ENCODE results near the gene ACP7. TPM values are rescaled to one million over a fixed set of nuclear protein-coding genes. Genes with fewer than 3 reads are reported as not detected.

The ACP7 gene
- total and polyA plus RNA-seq, 2 donors (not counting 3 experiments of a cell fraction or from before 2014, with no cell fraction given) = 0.04 to 0.49 TPM

DNA sequence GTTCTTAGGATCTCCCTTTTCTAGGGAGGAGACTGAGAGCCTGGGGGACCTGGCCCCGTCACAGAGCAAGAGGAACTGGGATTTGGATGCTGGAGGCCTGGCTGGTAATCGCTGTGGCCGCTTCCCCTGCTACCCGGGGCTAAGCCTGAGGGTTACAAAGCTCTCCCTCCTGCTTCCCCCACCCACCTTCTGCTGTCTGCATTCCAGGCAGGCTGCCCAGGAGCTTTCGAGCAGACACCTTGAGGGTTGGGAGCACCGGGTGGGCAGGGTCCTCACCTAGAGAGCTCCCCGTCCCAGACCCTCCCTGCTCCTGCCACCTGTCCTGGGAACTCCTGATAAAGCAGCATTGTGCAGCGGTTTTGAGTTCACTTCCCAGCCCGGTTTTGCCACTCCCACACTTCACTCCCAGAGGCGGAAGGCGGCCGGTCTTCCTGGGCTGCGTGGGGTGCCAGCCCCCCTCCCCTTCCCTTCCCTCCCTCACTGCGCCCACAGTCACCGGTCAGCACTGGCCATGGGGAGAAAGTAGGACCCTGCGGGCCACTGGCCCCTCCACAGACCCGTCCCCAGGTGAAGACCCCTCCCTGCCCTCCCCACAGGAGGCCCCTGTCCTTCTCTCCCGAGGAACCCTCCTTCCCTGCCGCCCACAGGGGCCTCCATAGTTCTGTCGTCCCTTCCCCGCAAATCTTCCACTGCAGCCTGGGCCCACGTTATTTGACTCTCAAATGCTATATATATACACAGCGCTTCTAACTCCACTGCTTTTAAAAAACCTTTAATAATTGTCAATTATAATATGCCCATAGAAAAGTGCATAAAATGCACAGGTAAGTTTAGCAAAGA lies 49.5 kb downstream of the ACP7 start:
- Histone ChIP-seq H3K27ac (ENCODE audit: insufficient read depth, low read depth, low read length) (no peak overlapping the region), H2AFZ (ENCODE audit: low read depth, low read length) (no peak overlapping the region), H3K4me1 (ENCODE audit: control insufficient read depth, extremely low read depth, insufficient read depth, low read length) (peaks cover 24% of the 10 kb centered on the region), H3K9me1 (replicated peaks; ENCODE audit: control insufficient read depth, extremely low read depth, insufficient read depth, low read length) (no peaks in the 10 kb centered on the region), H3K9ac (replicated peaks; ENCODE audit: extremely low read depth, insufficient read depth, low read length) (no peak overlapping the region), H3K79me2 (ENCODE audit: control insufficient read depth, insufficient read depth, low read length) (peaks cover 87% of the 10 kb centered on the region), H3K4me3 (replicated peaks in 1 of 3; ENCODE audit: insufficient read depth in 1 of 3, low read depth in 1 of 3, low read length in 3 of 3) (no peak overlapping the region), H3K4me2 (ENCODE audit: insufficient read depth, low read length) (no peak overlapping the region), H3K27me3 (ENCODE audit: control insufficient read depth in 2 of 2, insufficient read depth in 2 of 2, low read length in 2 of 2) (no peaks in the 10 kb centered on the region), H3K36me3 (ENCODE audit: control insufficient read depth in 2 of 2, extremely low read depth in 1 of 2, insufficient read depth in 2 of 2, low read length in 2 of 2) (no peaks in the 10 kb centered on the region), H4K20me1 (replicated peaks; ENCODE audit: control insufficient read depth, extremely low read depth, insufficient read depth, low read length) (no peaks in the 10 kb centered on the region), H3K9me3 (replicated peaks; ENCODE audit: control insufficient read depth, insufficient read depth, low read length) (no peaks in the 10 kb centered on the region)
- FAIRE-seq (no peak), DNase-seq (ENCODE audit: low read depth, low spot score) (no peak)
- POLR2A ChIA-PET = no interaction called here
- TF ChIP-seq JUN (IDR thresholded peaks at IDR 0.05; ENCODE audit: borderline replicate concordance, insufficient read depth, insufficient read length, low read depth) (no peak), FOS (IDR thresholded peaks at IDR 0.05; ENCODE audit: borderline replicate concordance, insufficient read depth, low read length) (no peak), POLR2A (IDR thresholded peaks at IDR 0.05; ENCODE audit: low read depth, low read length) (no peak), MYC (IDR thresholded peaks at IDR 0.05; ENCODE audit: low read depth, low read length) (no peak)
- CTCF ChIA-PET = interaction anchor here (2.1 kb wide), 1 partner anchor 12 kb away, joined by 10 read pairs; no protein-coding TSS in a partner anchor
- dilution Hi-C loops (cut with MboI; ENCODE audit: extremely low pct_ligation_motif_present, low sequenced_read_pairs) = no loop called here
- no TSS peak for BruUV-seq (replicated peaks)
- intact Hi-C loops (cut with micrococcal nuclease) = no loop called here

- no peaks in the 10 kb centered on the region for H3K9me3 ChIP-seq (replicated peaks; ENCODE audit: control insufficient read depth, insufficient read depth, low read length)
- DNase-seq (ENCODE audit: low read depth, low spot score) (no peak), FAIRE-seq (no peak)
- TF ChIP-seq JUN (IDR thresholded peaks at IDR 0.05; ENCODE audit: borderline replicate concordance, insufficient read depth, insufficient read length, low read depth) (no peak), POLR2AphosphoS5 (IDR thresholded peaks at IDR 0.05; ENCODE audit: insufficient read depth, low read depth, low read length) (no peak), GATA2 (IDR thresholded peaks at IDR 0.05; ENCODE audit: insufficient read depth, insufficient read length, low read depth, low read length) (no peak), FOS (IDR thresholded peaks at IDR 0.05; ENCODE audit: borderline replicate concordance, insufficient read depth, low read length) (no peak), CTCF (IDR thresholded peaks at IDR 0.05; ENCODE audit: extremely low read depth in 1 of 2, insufficient read depth in 1 of 2, low read depth in 1 of 2, low read length in 2 of 2) (no peak), POLR2A (IDR thresholded peaks at IDR 0.05; ENCODE audit: low read depth, low read length) (no peak), MYC (IDR thresholded peaks at IDR 0.05; ENCODE audit: low read depth, low read length) (no peak), MAX (IDR thresholded peaks at IDR 0.05; ENCODE audit: insufficient read depth, insufficient read length) (no peak), EZH2 (IDR thresholded peaks at IDR 0.05; ENCODE audit: borderline replicate concordance, low read depth, low read length, severe bottlenecking) (no peak)
- peaks cover 19% of the 10 kb centered on the region for H3K4me1 ChIP-seq (ENCODE audit: control insufficient read depth, extremely low read depth, insufficient read depth, low read length)
- H3K79me2 ChIP-seq (ENCODE audit: control insufficient read depth, insufficient read depth, low read length) = peaks cover 88% of the 10 kb centered on the region
- dilution Hi-C loops (cut with MboI; ENCODE audit: extremely low pct_ligation_motif_present, low sequenced_read_pairs) = no loop called here
- no peak overlapping the region for H3K9ac ChIP-seq (replicated peaks; ENCODE audit: extremely low read depth, insufficient read depth, low read length)
- no peaks in the 10 kb centered on the region for H3K36me3 ChIP-seq (ENCODE audit: control insufficient read depth in 2 of 2, extremely low read depth in 1 of 2, insufficient read depth in 2 of 2, low read length in 2 of 2)
- no TSS peak for BruUV-seq (replicated peaks)
- H2AFZ ChIP-seq (ENCODE audit: low read depth, low read length) = no peak overlapping the region
- H3K9me1 ChIP-seq (replicated peaks; ENCODE audit: control insufficient read depth, extremely low read depth, insufficient read depth, low read length) = no peaks in the 10 kb centered on the region
- H3K27me3 ChIP-seq (ENCODE audit: control insufficient read depth in 2 of 2, insufficient read depth in 2 of 2, low read length in 2 of 2) = no peaks in the 10 kb centered on the region
- H4K20me1 ChIP-seq (replicated peaks; ENCODE audit: control insufficient read depth, extremely low read depth, insufficient read depth, low read length) = no peaks in the 10 kb centered on the region
- no peak overlapping the region for H3K4me2 ChIP-seq (ENCODE audit: insufficient read depth, low read length)
- no peak overlapping the region for H3K4me3 ChIP-seq (replicated peaks in 1 of 3; ENCODE audit: insufficient read depth in 1 of 3, low read depth in 1 of 3, low read length in 3 of 3)
- ChIA-PET CTCF (no interaction called here), POLR2A (no interaction called here)
- intact Hi-C loops (cut with micrococcal nuclease) = no loop called here
- H3K27ac ChIP-seq (ENCODE audit: insufficient read depth, low read depth, low read length) = no peak overlapping the region
Measured at GRCh38 chr19:39135701-39136100, 51.5 kb downstream of the ACP7 start.
